Erythroblast (primary cell): Measurements from ENCODE around the gene PSMG2.
A peak's percentile ranks its signal among the peaks of the same experiment; 100 is the strongest.
"Not testable (repeated sequence)": the region's sequence is repeated elsewhere in the genome, so short reads cannot be mapped to it uniquely, and the experiment has no call there.

ENCODE experiments used
- DNase-seq, 2 experiments: peaks; one replicate each; lab custom pipeline; 2025; lab: John Stamatoyannopoulos, UW
- GATA1 ChIP-seq: IDR thresholded peaks from 2 replicates; pipeline ENCODE4 v1.6.1; 2011; ENCODE audit warnings: low read depth, mild to moderate bottlenecking, control low read depth, low read length, moderate library complexity
- POLR2A ChIP-seq: IDR thresholded peaks from 2 replicates; pipeline ENCODE4 v1.6.1; 2011; ENCODE audit warnings: mild to moderate bottlenecking, low read length

Gene PSMG2

GRCh38 chr18:12744103-12744502 is 41.3 kb downstream of the PSMG2 start:
- peak; percentile 49 to 60 for DNase-seq
- TF ChIP-seq POLR2A (no peak), GATA1 (no peak)

- no peak for TF ChIP-seq GATA1
- no peak for TF ChIP-seq POLR2A
- DNase-seq: no peak
Observed at GRCh38 chr18:12745095-12745795, 42.4 kb downstream of the PSMG2 start.

- TF ChIP-seq POLR2A: no peak
- no peak for DNase-seq
Observed at GRCh38 chr18:12747530-12748315, 44.9 kb downstream of the PSMG2 start.

- no peak for DNase-seq
- TF ChIP-seq GATA1: no peak
Observed at GRCh38 chr18:12748671-12749070, 45.8 kb downstream of the PSMG2 start.

- no peak for TF ChIP-seq POLR2A
- no peak for TF ChIP-seq GATA1
Observed at GRCh38 chr18:12749121-12749520, 46.3 kb downstream of the PSMG2 start.

GRCh38 chr18:12750076-12750714 is 47.4 kb downstream of the PSMG2 start:
- DNase-seq: no peak
- TF ChIP-seq POLR2A: no peak
- no peak for TF ChIP-seq GATA1

More at GRCh38 chr18:12749121-12749520, 46.3 kb downstream of the PSMG2 start:
- DNase-seq: no peak

GRCh38 chr18:12750715-12751502 is 48.1 kb downstream of the PSMG2 start:
- TF ChIP-seq GATA1 (no peak), POLR2A (no peak)
- no peak for DNase-seq

- TF ChIP-seq GATA1 (no peak), POLR2A (no peak)
- DNase-seq: no peak
Observed at GRCh38 chr18:12751503-12751884, 48.7 kb downstream of the PSMG2 start.

GRCh38 chr18:12751891-12752290 is 49.0 kb downstream of the PSMG2 start:
- TF ChIP-seq GATA1 (no peak), POLR2A (no peak)
- DNase-seq: no peak

- DNase-seq: no peak
- TF ChIP-seq GATA1 (no peak), POLR2A (no peak)
Observed at GRCh38 chr18:12754511-12754910, 51.7 kb downstream of the PSMG2 start.

- DNase-seq: not testable (repeated sequence)
Observed at GRCh38 chr18:12755606-12756005, 52.8 kb downstream of the PSMG2 start.

GRCh38 chr18:12756619-12757239 is 53.9 kb downstream of the PSMG2 start:
- DNase-seq: not testable (repeated sequence)

GRCh38 chr18:12758566-12758965 is 55.7 kb downstream of the PSMG2 start:
- DNase-seq: not testable (repeated sequence)

GRCh38 chr18:12765126-12765525 is 62.3 kb downstream of the PSMG2 start:
- DNase-seq: no peak
- TF ChIP-seq POLR2A (no peak), GATA1 (no peak)
